Osteoblast (primary cell): Measurements from ENCODE around the gene SERPINA1. TPM values are rescaled to one million over a fixed set of nuclear protein-coding genes. Genes with fewer than 3 reads are reported as not detected.

Experiments used
- DNase-seq: peaks from one replicate; pipeline ENCODE4 v3.0.0; 2011; ENCODE audit warnings: low spot score, mixed read lengths; ENCODE audit not compliant: insufficient read length; ENCODE audit errors: missing footprints
- H2AFZ ChIP-seq: 2 replicates; pipeline ENCODE4 v1.6.0; 2011; ENCODE audit warnings: mild to moderate bottlenecking, low read length
- H3K27ac ChIP-seq: 2 replicates; pipeline ENCODE4 v1.5.1; 2011; ENCODE audit warnings: mild to moderate bottlenecking, low read depth, low read length, moderate library complexity
- H3K27me3 ChIP-seq: 2 replicates; pipeline ENCODE4 v1.6.0; 2012; ENCODE audit warnings: mild to moderate bottlenecking, control low read depth, inconsistent platforms, low read length, moderate library complexity; ENCODE audit not compliant: insufficient read depth
- H3K36me3 ChIP-seq: 2 replicates; pipeline ENCODE4 v1.5.1; 2011; ENCODE audit warnings: mild to moderate bottlenecking, low read length, control low read depth, moderate library complexity; ENCODE audit not compliant: insufficient read depth
- H3K4me1 ChIP-seq: 2 replicates; pipeline ENCODE4 v1.5.1; 2011; ENCODE audit warnings: mild to moderate bottlenecking, low read length, control low read depth, moderate library complexity; ENCODE audit not compliant: insufficient read depth
- H3K4me2 ChIP-seq: 2 replicates; pipeline ENCODE4 v1.6.0; 2011; ENCODE audit warnings: mild to moderate bottlenecking, low read length; ENCODE audit not compliant: insufficient read depth
- H3K4me3 ChIP-seq: fragments of 200-600 bp; sonication (generic); 3 replicates; pipeline ENCODE4 v1.5.1; 2012; ENCODE audit warnings: mild to moderate bottlenecking, low read length, inconsistent platforms; ENCODE audit not compliant: insufficient read depth
- H3K79me2 ChIP-seq: 2 replicates; pipeline ENCODE4 v1.6.0; 2012; ENCODE audit warnings: mild to moderate bottlenecking, low read length, control low read depth, inconsistent platforms; ENCODE audit not compliant: insufficient read depth
- H3K9me3 ChIP-seq: 2 replicates; pipeline ENCODE4 v1.5.1; 2011; ENCODE audit warnings: low read depth, low read length, control low read depth
- H4K20me1 ChIP-seq: 2 replicates; pipeline ENCODE4 v1.6.0; 2012; ENCODE audit warnings: mild to moderate bottlenecking, low read length, control low read depth; ENCODE audit not compliant: insufficient read depth
- CTCF ChIP-seq: IDR thresholded peaks from 2 replicates; pipeline ENCODE4 v1.5.1; 2011; ENCODE audit warnings: mild to moderate bottlenecking, low read depth, low read length, moderate library complexity; ENCODE audit errors: extremely low read depth
- total RNA-seq: library from RNA; depleted of rRNA; stranded (reverse); fragments of >200 nt; gene quantifications from 2 replicates; pipeline ENCODE4 v1.2.3, GENCODE V29; 2012

The SERPINA1 gene
- total RNA-seq, 1 donor: 1.4 TPM

- peak; percentile 73 for DNase-seq
Measured at GRCh38 chr14:94407906-94408305, 19.5 kb upstream of the SERPINA1 start.

GRCh38 chr14:94406910-94407309 lies 18.5 kb upstream of the SERPINA1 start:
- no peaks in the 10 kb centered on the region for H4K20me1 ChIP-seq
- no peak for DNase-seq
- no peak overlapping the region for H3K27ac ChIP-seq
- H3K36me3 ChIP-seq: no peaks in the 10 kb centered on the region
- H3K4me2 ChIP-seq: no peak overlapping the region
- H3K4me3 ChIP-seq: no peak overlapping the region
- H3K4me1 ChIP-seq: peaks cover 8% of the 10 kb centered on the region
- H2AFZ ChIP-seq: no peak overlapping the region
- no peaks in the 10 kb centered on the region for H3K79me2 ChIP-seq
- H3K9me3 ChIP-seq: no peaks in the 10 kb centered on the region
- H3K27me3 ChIP-seq: no peaks in the 10 kb centered on the region
- no peak for TF ChIP-seq CTCF

More at GRCh38 chr14:94407906-94408305, 19.5 kb upstream of the SERPINA1 start:
- Histone ChIP-seq H3K27me3 (peaks cover 3% of the 10 kb centered on the region), H3K4me2 (no peak overlapping the region), H3K4me3 (no peak overlapping the region), H4K20me1 (no peaks in the 10 kb centered on the region), H3K79me2 (no peaks in the 10 kb centered on the region), H3K9me3 (no peaks in the 10 kb centered on the region), H2AFZ (no peak overlapping the region), H3K36me3 (no peaks in the 10 kb centered on the region), H3K27ac (peak overlapping the region; percentile 36), H3K4me1 (peaks cover 8% of the 10 kb centered on the region)
- no peak for TF ChIP-seq CTCF

GRCh38 chr14:94405486-94405885 lies 17.1 kb upstream of the SERPINA1 start:
- no peaks in the 10 kb centered on the region for H3K9me3 ChIP-seq
- no peak overlapping the region for H3K27ac ChIP-seq
- H3K4me2 ChIP-seq: no peak overlapping the region
- H4K20me1 ChIP-seq: no peaks in the 10 kb centered on the region
- TF ChIP-seq CTCF: no peak
- peaks cover 14% of the 10 kb centered on the region for H3K4me1 ChIP-seq
- no peak overlapping the region for H2AFZ ChIP-seq
- no peaks in the 10 kb centered on the region for H3K36me3 ChIP-seq
- no peaks in the 10 kb centered on the region for H3K79me2 ChIP-seq
- no peaks in the 10 kb centered on the region for H3K27me3 ChIP-seq
- no peak for DNase-seq
- H3K4me3 ChIP-seq: no peak overlapping the region

- no peak for DNase-seq
- H3K27me3 ChIP-seq: no peaks in the 10 kb centered on the region
- no peaks in the 10 kb centered on the region for H3K9me3 ChIP-seq
- no peaks in the 10 kb centered on the region for H4K20me1 ChIP-seq
- H3K36me3 ChIP-seq: no peaks in the 10 kb centered on the region
- no peak for TF ChIP-seq CTCF
- peaks cover 17% of the 10 kb centered on the region for H3K4me1 ChIP-seq
- H2AFZ ChIP-seq: no peak overlapping the region
- H3K4me3 ChIP-seq: no peak overlapping the region
- H3K4me2 ChIP-seq: no peak overlapping the region
- H3K79me2 ChIP-seq: no peaks in the 10 kb centered on the region
- H3K27ac ChIP-seq: no peak overlapping the region
Measured at GRCh38 chr14:94404561-94404960, 16.2 kb upstream of the SERPINA1 start.
